Effector memory CD4-positive, alpha-beta T cell (primary cell): ENCODE results near the gene SMS.

ENCODE experiments used
- DNase-seq, 3 donors: peaks; one replicate each; pipeline ENCODE4 v3.0.0-alpha.2; 2020
- H3K27ac ChIP-seq: 2 replicates; pipeline ENCODE4 v1.7.0; 2013; ENCODE audit warnings: mild to moderate bottlenecking, low read length, moderate library complexity; ENCODE audit not compliant: insufficient read depth, poor library complexity, severe bottlenecking
- H3K27me3 ChIP-seq: replicated peaks from 2 replicates; pipeline ENCODE4 v1.7.0; 2013; ENCODE audit warnings: mild to moderate bottlenecking, low read length; ENCODE audit not compliant: insufficient read depth, control insufficient read depth, poor library complexity, severe bottlenecking
- H3K36me3 ChIP-seq: 2 replicates; pipeline ENCODE4 v1.7.0; 2013; ENCODE audit warnings: mild to moderate bottlenecking, low read length, moderate library complexity; ENCODE audit not compliant: control insufficient read depth, insufficient read depth
- H3K4me1 ChIP-seq: 2 replicates; pipeline ENCODE4 v1.7.0; 2013; ENCODE audit warnings: low read length, mild to moderate bottlenecking; ENCODE audit not compliant: control insufficient read depth, insufficient read depth, poor library complexity, severe bottlenecking
- H3K4me3 ChIP-seq: 2 replicates; pipeline ENCODE4 v1.7.0; 2013; ENCODE audit warnings: low read length, low read depth, mild to moderate bottlenecking; ENCODE audit not compliant: insufficient read depth, poor library complexity, severe bottlenecking
- H3K9me3 ChIP-seq: 2 replicates; pipeline ENCODE4 v1.7.0; 2013; ENCODE audit warnings: mild to moderate bottlenecking, low read length, moderate library complexity; ENCODE audit not compliant: control insufficient read depth
- total RNA-seq, 3 donors: gene quantifications; one replicate each; lab custom pipeline; 2026; lab: John Stamatoyannopoulos, UW

The SMS gene
- 31.9 to 37.2 (median 36.4) reads per million in 3 donors for total RNA-seq

GRCh38 chrX:21940356-21940829, at the start of gene SMS:
SMS (plus strand) TSS chrX:21940709; CDS start chrX:21940825, 116 bp downstream.
- H3K9me3 ChIP-seq = no peaks in the 10 kb centered on the region
- H3K4me3 ChIP-seq = peak within 1 kb of the TSS; percentile 52
- peak; percentile 36 to 43 (median 40) for DNase-seq
- H3K4me1 ChIP-seq = peaks cover 4% of the 10 kb centered on the region
- H3K27me3 ChIP-seq = no peaks in the 10 kb centered on the region
- no peaks in the 10 kb centered on the region for H3K36me3 ChIP-seq
- peak within 1 kb of the TSS; percentile 48 for H3K27ac ChIP-seq

GRCh38 chrX:21905313-21905712, 35.2 kb upstream of the SMS start:
- no peaks in the 10 kb centered on the region for H3K27me3 ChIP-seq
- no peak for DNase-seq
- H3K27ac ChIP-seq = no peak overlapping the region
- no peak overlapping the region for H3K4me3 ChIP-seq
- H3K36me3 ChIP-seq = no peaks in the 10 kb centered on the region
- no peaks in the 10 kb centered on the region for H3K9me3 ChIP-seq
- H3K4me1 ChIP-seq = no peaks in the 10 kb centered on the region

- Histone ChIP-seq H3K27me3 (no peaks in the 10 kb centered on the region), H3K4me1 (no peaks in the 10 kb centered on the region), H3K36me3 (no peaks in the 10 kb centered on the region), H3K9me3 (no peaks in the 10 kb centered on the region), H3K4me3 (no peak overlapping the region), H3K27ac (no peak overlapping the region)
- DNase-seq = no peak
These were observed 34.6 kb upstream of the SMS start for GRCh38 chrX:21905953-21906352.

GRCh38 chrX:21907260-21907659, 33.2 kb upstream of the SMS start:
- Histone ChIP-seq H3K27me3 (no peaks in the 10 kb centered on the region), H3K36me3 (no peaks in the 10 kb centered on the region), H3K4me3 (no peak overlapping the region), H3K4me1 (no peaks in the 10 kb centered on the region), H3K27ac (no peak overlapping the region), H3K9me3 (no peaks in the 10 kb centered on the region)
- DNase-seq = no peak

GRCh38 chrX:21911481-21911880, 29.0 kb upstream of the SMS start:
- H3K36me3 ChIP-seq = no peaks in the 10 kb centered on the region
- DNase-seq = no peak
- H3K9me3 ChIP-seq = no peaks in the 10 kb centered on the region

GRCh38 chrX:21912220-21912619, 28.3 kb upstream of the SMS start:
- no peaks in the 10 kb centered on the region for H3K4me1 ChIP-seq
- DNase-seq = no peak
- H3K9me3 ChIP-seq = no peaks in the 10 kb centered on the region
- no peak overlapping the region for H3K4me3 ChIP-seq
- no peaks in the 10 kb centered on the region for H3K27me3 ChIP-seq
- no peaks in the 10 kb centered on the region for H3K36me3 ChIP-seq
- no peak overlapping the region for H3K27ac ChIP-seq

More at GRCh38 chrX:21911481-21911880, 29.0 kb upstream of the SMS start:
- Histone ChIP-seq H3K4me1 (no peaks in the 10 kb centered on the region), H3K27me3 (no peaks in the 10 kb centered on the region), H3K4me3 (no peak overlapping the region), H3K27ac (no peak overlapping the region)

GRCh38 chrX:21912989-21913388, 27.5 kb upstream of the SMS start:
- no peak for DNase-seq
- Histone ChIP-seq H3K27me3 (no peaks in the 10 kb centered on the region), H3K9me3 (no peaks in the 10 kb centered on the region), H3K4me3 (no peak overlapping the region), H3K4me1 (no peaks in the 10 kb centered on the region), H3K36me3 (no peaks in the 10 kb centered on the region), H3K27ac (no peak overlapping the region)

- no peak for DNase-seq
- Histone ChIP-seq H3K36me3 (no peaks in the 10 kb centered on the region), H3K27ac (no peak overlapping the region), H3K27me3 (no peaks in the 10 kb centered on the region), H3K9me3 (no peaks in the 10 kb centered on the region), H3K4me3 (no peak overlapping the region), H3K4me1 (no peaks in the 10 kb centered on the region)
These were observed 14.4 kb upstream of the SMS start for GRCh38 chrX:21926116-21926515.

GRCh38 chrX:21926527-21927278, 13.8 kb upstream of the SMS start:
- no peaks in the 10 kb centered on the region for H3K27me3 ChIP-seq
- H3K4me1 ChIP-seq = no peaks in the 10 kb centered on the region
- no peaks in the 10 kb centered on the region for H3K36me3 ChIP-seq
- H3K4me3 ChIP-seq = no peak overlapping the region
- no peak for DNase-seq
- no peaks in the 10 kb centered on the region for H3K9me3 ChIP-seq
- H3K27ac ChIP-seq = no peak overlapping the region

GRCh38 chrX:21929209-21929608, 11.3 kb upstream of the SMS start:
- H3K27me3 ChIP-seq = no peaks in the 10 kb centered on the region
- no peaks in the 10 kb centered on the region for H3K9me3 ChIP-seq
- H3K4me3 ChIP-seq = no peak overlapping the region
- no peaks in the 10 kb centered on the region for H3K4me1 ChIP-seq
- no peaks in the 10 kb centered on the region for H3K36me3 ChIP-seq
- H3K27ac ChIP-seq = no peak overlapping the region
- no peak for DNase-seq
